Nephron progenitor cell (in vitro differentiated cells): Measurements from ENCODE around the gene TTC16.
A peak's percentile ranks its signal among the peaks of the same experiment; 100 is the strongest.

Experiments
- DNase-seq: peaks from one replicate; pipeline ENCODE4 v3.0.0; 2021
- H3K27ac Mint-ChIP-seq: 2 replicates; pipeline ENCODE4 v1.8.0; 2021; ENCODE audit warnings: mild to moderate bottlenecking, moderate library complexity, mixed read lengths
- H3K27me3 Mint-ChIP-seq: 2 replicates; pipeline ENCODE4 v1.8.0; 2021; ENCODE audit warnings: mild to moderate bottlenecking, low read depth, mixed read lengths; ENCODE audit not compliant: poor library complexity
- H3K36me3 Mint-ChIP-seq: 2 replicates; pipeline ENCODE4 v1.8.0; 2021; ENCODE audit warnings: low read depth, mixed read lengths
- H3K4me1 Mint-ChIP-seq: 2 replicates; pipeline ENCODE4 v1.8.0; 2021; ENCODE audit warnings: mixed read lengths
- H3K4me3 Mint-ChIP-seq: 2 replicates; pipeline ENCODE4 v1.8.0; 2021; ENCODE audit warnings: mild to moderate bottlenecking, moderate library complexity, mixed read lengths
- H3K9me3 Mint-ChIP-seq: 2 replicates; pipeline ENCODE4 v1.8.0; 2021; ENCODE audit warnings: mild to moderate bottlenecking, moderate library complexity, mixed read lengths
- TF ChIP-seq, protein P1 (sequence below): fragments of 200-600 bp; sonication (generic); IDR thresholded peaks from 2 replicates; pipeline ENCODE4 v1.5.0; 2021; ENCODE audit warnings: antibody characterized with exemption

The TTC16 gene

DNA sequence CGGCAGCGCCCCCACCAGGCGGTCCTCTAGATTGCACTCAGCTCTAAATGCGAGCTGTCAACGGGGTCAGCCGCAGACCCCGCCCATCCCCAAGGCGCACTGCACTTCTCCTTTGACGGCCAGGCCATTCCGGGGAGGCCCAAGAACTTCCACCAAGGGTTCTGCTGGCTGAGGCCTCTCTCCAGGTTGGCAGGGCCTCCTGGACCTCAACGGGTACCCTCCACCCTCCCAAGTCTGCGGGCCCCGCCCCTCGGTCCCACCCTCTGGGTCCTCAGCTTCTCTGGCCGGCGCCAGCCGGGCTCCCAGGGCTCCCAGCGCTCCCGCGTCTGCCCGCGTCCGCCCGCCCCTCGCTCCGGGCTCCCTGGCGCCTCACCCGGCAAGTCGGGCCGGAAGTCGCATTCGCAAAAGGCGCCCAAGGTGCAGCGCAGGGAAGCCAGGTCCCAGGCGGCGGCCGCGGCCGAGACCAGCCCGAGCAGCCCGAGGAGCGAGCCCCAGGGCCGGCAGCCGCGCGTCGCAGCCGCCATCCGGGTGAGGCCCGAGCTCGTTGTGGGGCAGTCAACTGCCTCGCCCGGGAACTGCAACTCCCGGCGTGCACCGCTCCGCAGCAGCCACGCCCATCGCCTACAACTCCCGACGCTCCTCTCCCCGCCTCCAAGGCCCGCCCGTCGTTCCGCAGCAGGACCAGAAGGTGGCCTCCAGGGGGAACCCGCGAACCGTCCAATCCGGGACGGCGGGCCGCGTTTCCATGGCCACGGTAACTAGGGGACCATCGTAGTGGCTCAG, 19.1 kb downstream of the TTC16 start, which contains the start of gene TOR2A:
Gene TOR2A (minus strand): TSS at position 548 of the 783 bp plus-strand sequence. CDS start 24 bp downstream, at position 524.
- TF ChIP-seq, protein P1, sequence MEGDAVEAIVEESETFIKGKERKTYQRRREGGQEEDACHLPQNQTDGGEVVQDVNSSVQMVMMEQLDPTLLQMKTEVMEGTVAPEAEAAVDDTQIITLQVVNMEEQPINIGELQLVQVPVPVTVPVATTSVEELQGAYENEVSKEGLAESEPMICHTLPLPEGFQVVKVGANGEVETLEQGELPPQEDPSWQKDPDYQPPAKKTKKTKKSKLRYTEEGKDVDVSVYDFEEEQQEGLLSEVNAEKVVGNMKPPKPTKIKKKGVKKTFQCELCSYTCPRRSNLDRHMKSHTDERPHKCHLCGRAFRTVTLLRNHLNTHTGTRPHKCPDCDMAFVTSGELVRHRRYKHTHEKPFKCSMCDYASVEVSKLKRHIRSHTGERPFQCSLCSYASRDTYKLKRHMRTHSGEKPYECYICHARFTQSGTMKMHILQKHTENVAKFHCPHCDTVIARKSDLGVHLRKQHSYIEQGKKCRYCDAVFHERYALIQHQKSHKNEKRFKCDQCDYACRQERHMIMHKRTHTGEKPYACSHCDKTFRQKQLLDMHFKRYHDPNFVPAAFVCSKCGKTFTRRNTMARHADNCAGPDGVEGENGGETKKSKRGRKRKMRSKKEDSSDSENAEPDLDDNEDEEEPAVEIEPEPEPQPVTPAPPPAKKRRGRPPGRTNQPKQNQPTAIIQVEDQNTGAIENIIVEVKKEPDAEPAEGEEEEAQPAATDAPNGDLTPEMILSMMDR = peak; percentile 88
- Mint-ChIP-seq H3K9me3 (no peaks in the 10 kb centered on the region), H3K36me3 (no peaks in the 10 kb centered on the region), H3K27ac (no peak within 1 kb of the TSS), H3K4me3 (peak within 1 kb of the TSS; percentile 84), H3K4me1 (peaks cover 10% of the 10 kb centered on the region), H3K27me3 (peaks cover 22% of the 10 kb centered on the region)
- DNase-seq = peak; percentile 99

DNA sequence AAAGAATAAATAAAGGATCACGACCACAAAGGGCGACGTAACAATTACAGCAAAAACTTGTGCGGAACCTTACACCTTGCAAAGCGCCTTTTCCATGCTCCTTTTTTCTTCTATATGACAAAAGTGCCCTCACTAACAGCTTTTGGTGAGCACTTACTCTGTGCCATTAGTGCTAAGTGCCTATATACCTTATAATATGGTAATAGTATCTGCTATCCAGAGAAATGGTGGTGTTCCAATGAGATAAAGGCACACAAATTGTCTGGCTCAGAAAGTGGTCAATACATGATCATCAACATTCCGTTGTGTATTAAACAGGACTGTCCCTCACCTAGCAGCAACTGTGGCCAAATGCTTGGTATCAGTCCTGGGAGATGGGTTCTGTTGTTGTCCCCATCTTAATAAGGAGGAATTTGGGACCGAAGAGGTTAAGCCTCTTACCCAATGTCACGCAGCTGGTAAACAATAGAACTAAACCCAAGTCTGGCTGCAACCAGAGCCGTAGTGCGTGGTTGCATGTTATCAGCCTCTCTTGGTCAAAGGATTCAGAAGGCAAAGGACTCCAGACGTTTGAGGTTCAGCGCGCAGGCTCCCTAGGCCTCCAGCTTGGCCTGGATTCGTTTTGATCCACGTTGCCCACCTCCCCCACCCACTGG, 19.8 kb downstream of the TTC16 start:
- no peaks in the 10 kb centered on the region for H3K9me3 Mint-ChIP-seq
- DNase-seq = no peak
- peaks cover 23% of the 10 kb centered on the region for H3K27me3 Mint-ChIP-seq
- H3K27ac Mint-ChIP-seq = no peak overlapping the region
- peaks cover 10% of the 10 kb centered on the region for H3K4me1 Mint-ChIP-seq
- TF ChIP-seq, protein P1 = no peak
- no peaks in the 10 kb centered on the region for H3K36me3 Mint-ChIP-seq
- H3K4me3 Mint-ChIP-seq = peak overlapping the region; percentile 84

DNA sequence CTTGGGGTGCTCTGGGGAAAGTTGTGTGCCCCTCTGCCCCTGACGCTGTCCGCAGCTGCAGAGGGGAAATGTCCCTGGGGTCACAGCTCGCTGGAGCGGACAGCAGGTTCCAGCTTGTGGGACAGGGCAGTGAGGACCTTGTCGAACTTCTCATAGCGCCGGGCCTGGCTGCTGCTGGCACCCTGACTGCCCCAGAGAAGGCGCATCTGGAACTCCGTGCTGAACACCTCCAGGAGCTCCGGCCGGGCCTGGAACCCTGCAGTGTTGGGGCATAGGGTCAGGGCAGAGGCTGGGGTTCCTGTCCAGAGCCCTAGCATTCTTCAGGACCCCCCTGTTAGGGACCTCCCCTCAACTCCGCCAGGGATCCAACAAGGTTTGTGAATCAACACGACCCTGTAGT, 22.8 kb downstream of the TTC16 start:
- Mint-ChIP-seq H3K9me3 (no peaks in the 10 kb centered on the region), H3K27me3 (peaks cover 39% of the 10 kb centered on the region), H3K27ac (no peak overlapping the region), H3K4me1 (peaks cover 28% of the 10 kb centered on the region), H3K36me3 (no peaks in the 10 kb centered on the region), H3K4me3 (no peak overlapping the region)
- DNase-seq = no peak
- TF ChIP-seq, protein P1 = no peak

DNA sequence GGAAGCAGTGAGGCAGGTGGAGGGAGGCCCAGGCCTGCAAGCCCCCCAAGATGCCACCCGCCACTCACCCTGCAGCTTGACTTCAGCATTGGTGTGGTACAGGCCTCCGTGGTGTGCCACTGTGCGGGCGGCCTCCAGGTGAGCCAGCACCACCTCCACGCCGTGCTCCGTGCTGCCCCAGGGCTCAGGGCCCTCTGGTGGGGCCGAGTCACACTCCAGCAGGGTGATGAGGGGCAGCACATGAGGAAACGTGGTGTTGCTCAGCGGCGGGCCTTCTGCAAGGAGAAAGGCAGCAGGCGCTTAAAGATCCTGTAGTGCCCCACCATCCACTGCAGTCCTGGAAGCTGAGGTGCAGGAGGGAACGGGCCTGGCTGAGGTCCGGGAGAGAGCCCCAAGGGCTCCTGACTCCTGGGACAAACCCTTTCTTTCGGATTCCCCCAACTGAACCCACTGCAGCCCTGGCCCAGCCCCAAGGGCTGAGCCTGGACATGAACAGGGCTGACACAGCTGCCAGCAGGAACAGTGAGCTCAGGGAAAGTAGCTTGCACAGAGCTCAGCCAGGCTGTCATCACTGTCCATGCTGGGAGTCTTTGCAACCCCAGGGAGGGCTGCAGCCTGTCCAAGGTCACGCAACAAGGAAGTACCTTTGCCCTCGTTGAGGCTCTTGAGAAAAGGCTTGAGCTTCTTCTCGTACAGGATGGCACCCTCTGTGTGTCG, 23.9 kb downstream of the TTC16 start:
- H3K27me3 Mint-ChIP-seq = peaks cover 42% of the 10 kb centered on the region
- H3K9me3 Mint-ChIP-seq = no peaks in the 10 kb centered on the region
- TF ChIP-seq, protein P1 = no peak

DNA sequence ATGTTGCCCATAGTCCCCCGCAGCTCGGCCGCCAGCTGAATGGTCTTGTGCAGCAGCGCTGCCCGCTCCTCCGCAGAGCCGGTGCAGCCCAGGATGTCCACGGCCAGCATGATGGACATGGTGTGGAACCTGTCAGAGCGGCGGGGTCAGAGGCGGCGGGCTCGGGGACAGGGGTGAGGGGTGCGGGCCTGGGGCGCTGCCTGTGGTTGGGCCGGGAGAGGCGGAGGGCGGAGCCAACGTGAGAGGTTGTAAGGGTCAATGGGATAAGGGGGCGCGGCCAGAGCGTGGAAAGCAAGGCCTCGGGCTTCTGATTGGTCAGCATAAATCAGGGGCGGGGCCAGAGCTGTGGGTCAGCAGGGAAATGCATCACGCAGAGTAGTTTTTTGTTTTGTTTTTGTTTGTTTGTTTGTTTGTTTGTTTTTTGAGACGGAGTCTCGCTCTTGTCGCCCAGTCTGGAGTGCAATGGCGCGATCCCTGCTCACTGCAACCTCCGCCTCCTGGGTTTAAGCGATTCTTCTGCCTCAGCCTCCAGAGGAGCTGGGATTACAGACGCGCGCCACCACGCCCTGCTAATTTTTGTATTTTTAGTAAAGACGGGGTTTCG, 26.1 kb downstream of the TTC16 start:
- H3K4me1 Mint-ChIP-seq = peaks cover 27% of the 10 kb centered on the region
- TF ChIP-seq, protein P1 = no peak
- peak overlapping the region; percentile 79 for H3K4me3 Mint-ChIP-seq
- peaks cover 46% of the 10 kb centered on the region for H3K27me3 Mint-ChIP-seq
- no peaks in the 10 kb centered on the region for H3K36me3 Mint-ChIP-seq
- H3K9me3 Mint-ChIP-seq = no peaks in the 10 kb centered on the region
- peak; percentile 97 for DNase-seq
- peak overlapping the region; percentile 68 for H3K27ac Mint-ChIP-seq

More for the DNA sequence above, 23.9 kb downstream of the TTC16 start:
- no peak overlapping the region for H3K4me3 Mint-ChIP-seq
- no peak for DNase-seq
- H3K4me1 Mint-ChIP-seq = peaks cover 24% of the 10 kb centered on the region
- H3K27ac Mint-ChIP-seq = no peak overlapping the region
- no peaks in the 10 kb centered on the region for H3K36me3 Mint-ChIP-seq
